Neuronal stem cell (in vitro differentiated cells): Measurements from ENCODE around the gene SH3PXD2A.
A peak's percentile ranks its signal among the peaks of the same experiment; 100 is the strongest.

Source experiments
- DNase-seq: peaks from one replicate; pipeline ENCODE4 v3.0.0-alpha.2; 2013; ENCODE audit warnings: low spot score
- H2AFZ ChIP-seq: one replicate; pipeline ENCODE4 v1.6.1; 2013; ENCODE audit warnings: mild to moderate bottlenecking, low read length, inconsistent platforms
- H2AK5ac ChIP-seq: 2 replicates; pipeline ENCODE4 v1.6.1; 2013; ENCODE audit warnings: low read depth, mild to moderate bottlenecking, inconsistent platforms, low read length, moderate library complexity, mixed read lengths
- H2BK120ac ChIP-seq: 2 replicates; pipeline ENCODE4 v1.6.1; 2013; ENCODE audit warnings: low read depth, mild to moderate bottlenecking, inconsistent platforms, low read length, moderate library complexity, mixed read lengths
- H2BK12ac ChIP-seq: one replicate; pipeline ENCODE4 v1.6.1; 2013; ENCODE audit warnings: low read length, inconsistent platforms
- H2BK15ac ChIP-seq: 2 replicates; pipeline ENCODE4 v1.6.1; 2013; ENCODE audit warnings: mild to moderate bottlenecking, low read length, inconsistent platforms, mixed read lengths
- H2BK5ac ChIP-seq: one replicate; pipeline ENCODE4 v1.6.1; 2013; ENCODE audit warnings: inconsistent platforms, mild to moderate bottlenecking, low read length, moderate library complexity
- H3K14ac ChIP-seq: one replicate; pipeline ENCODE4 v1.6.1; 2013; ENCODE audit warnings: low read length, inconsistent platforms
- H3K18ac ChIP-seq: 2 replicates; pipeline ENCODE4 v1.6.1; 2013; ENCODE audit warnings: low read length, inconsistent platforms
- H3K23ac ChIP-seq: 2 replicates; pipeline ENCODE4 v1.6.1; 2013; ENCODE audit warnings: low read depth, mild to moderate bottlenecking, mixed read lengths, low read length, inconsistent platforms; ENCODE audit not compliant: poor library complexity
- H3K27ac ChIP-seq: replicated peaks from 3 replicates; pipeline ENCODE4 v1.5.1; 2013; ENCODE audit warnings: low read length, inconsistent platforms
- H3K27me3 ChIP-seq, 3 experiments: 2 replicates each; pipeline ENCODE4 v1.6.1; 2013; ENCODE audit warnings: low read length in 3 of 3, mild to moderate bottlenecking in 2 of 3, inconsistent platforms in 1 of 3, low read depth in 1 of 3, mixed read lengths in 1 of 3, moderate library complexity in 1 of 3; ENCODE audit not compliant: control insufficient read depth in 3 of 3, insufficient read depth in 3 of 3
- H3K36me3 ChIP-seq, 2 donors: replicated peaks in 1 of 2; 2 replicates each; pipeline ENCODE4 v1.6.1; 2013; ENCODE audit warnings: low read length in 2 of 2; ENCODE audit not compliant: control insufficient read depth in 2 of 2, insufficient read depth in 2 of 2
- H3K4ac ChIP-seq: 2 replicates; pipeline ENCODE4 v1.6.1; 2013; ENCODE audit warnings: inconsistent platforms, mild to moderate bottlenecking, low read length, moderate library complexity
- H3K4me1 ChIP-seq, 2 donors: 1 replicate in 1 of 2; 2 replicates in 1 of 2; pipeline ENCODE4 v1.6.1; 2013; ENCODE audit warnings: low read length in 2 of 2, low read depth in 1 of 2; ENCODE audit not compliant: control insufficient read depth in 2 of 2, insufficient read depth in 1 of 2
- H3K4me2 ChIP-seq: one replicate; pipeline ENCODE4 v1.6.1; 2013; ENCODE audit warnings: mild to moderate bottlenecking, low read length, inconsistent platforms; ENCODE audit not compliant: insufficient read depth, poor library complexity, severe bottlenecking
- H3K4me3 ChIP-seq, 2 donors: 2 replicates each; pipeline ENCODE4 v1.5.1; 2013; ENCODE audit warnings: low read length in 2 of 2, mild to moderate bottlenecking in 2 of 2, inconsistent platforms in 1 of 2, moderate library complexity in 1 of 2
- H3K79me1 ChIP-seq: one replicate; pipeline ENCODE4 v1.6.1; 2013; ENCODE audit warnings: low read depth, mild to moderate bottlenecking, inconsistent platforms, low read length, moderate library complexity
- H3K9ac ChIP-seq: one replicate; pipeline ENCODE4 v1.6.1; 2013; ENCODE audit warnings: mild to moderate bottlenecking, low read depth, low read length, inconsistent platforms; ENCODE audit not compliant: poor library complexity
- H3K9me3 ChIP-seq, 2 donors: replicated peaks in 1 of 2; 2 replicates each; pipeline versions ENCODE3 to v1.6.1; 2013; ENCODE audit warnings: low read length in 2 of 2, mild to moderate bottlenecking in 2 of 2, inconsistent platforms in 1 of 2, low read depth in 1 of 2, mixed read lengths in 1 of 2, moderate library complexity in 1 of 2; ENCODE audit not compliant: control insufficient read depth in 2 of 2, insufficient read depth in 1 of 2
- H4K8ac ChIP-seq: one replicate; pipeline ENCODE4 v1.6.1; 2013; ENCODE audit warnings: low read depth, mild to moderate bottlenecking, inconsistent platforms, low read length, moderate library complexity
- H4K91ac ChIP-seq: one replicate; pipeline ENCODE4 v1.6.1; 2013; ENCODE audit warnings: low read length, low read depth, mild to moderate bottlenecking, inconsistent platforms; ENCODE audit not compliant: poor library complexity
- WGBS, 2 donors: extraction: QIAGEN DNeasy Blood & Tissue Kit; methylation state at CpG; one replicate each; pipeline ENCODE4 v1.1.7; 2013; ENCODE audit warnings: missing lambda C conversion rate in 2 of 2, mixed read lengths in 1 of 2; ENCODE audit not compliant: insufficient read length in 2 of 2, insufficient replicate concordance in 1 of 2; ENCODE audit errors: extremely low coverage in 2 of 2; 5-methylcytosine and 5-hydroxymethylcytosine counted together

The SH3PXD2A gene

DNA sequence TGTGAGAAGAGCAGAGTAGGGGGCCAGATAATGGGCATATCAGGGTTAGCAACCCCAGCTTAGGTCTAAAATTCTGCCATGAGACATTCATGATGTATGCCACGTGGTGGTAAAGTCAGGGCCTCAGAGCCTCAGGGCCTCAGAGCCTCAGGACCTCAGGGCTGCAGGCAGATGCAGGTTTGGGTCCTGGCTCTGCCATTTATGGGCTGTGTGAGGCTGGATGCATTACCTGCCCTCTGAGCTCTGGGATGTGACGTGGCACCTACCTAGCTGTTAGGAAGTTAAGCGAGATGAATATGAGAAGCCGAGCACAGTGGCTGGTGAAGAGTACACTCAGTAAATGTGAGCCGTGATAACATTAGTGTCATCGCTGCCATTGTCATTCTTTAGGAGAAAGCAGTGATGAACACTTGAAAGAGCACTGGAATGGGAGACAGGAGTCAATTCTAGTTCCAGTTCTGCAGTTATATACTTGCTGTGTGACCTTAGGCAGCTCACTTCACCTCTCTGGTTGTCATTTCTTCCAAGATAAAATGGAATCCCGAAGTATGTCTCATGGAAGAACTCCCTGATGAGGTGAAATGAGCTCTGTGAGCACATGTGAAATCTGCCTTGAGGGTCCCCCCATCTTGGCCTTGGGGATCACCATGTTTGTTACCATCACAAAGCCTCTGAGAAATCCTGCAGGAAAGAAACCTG lies 127.2 kb downstream of the SH3PXD2A start:
- Histone ChIP-seq H4K8ac (no peak overlapping the region), H2BK5ac (no peak overlapping the region), H3K4me1 (peaks cover 3 to 8% of the 10 kb centered on the region in 2 donors), H3K36me3 (peaks cover 0 to 14% of the 10 kb centered on the region in 2 donors), H3K4ac (no peak overlapping the region), H2AK5ac (peak overlapping the region; percentile 77), H4K91ac (no peak overlapping the region), H3K4me3 (no peak overlapping the region), H2BK120ac (no peak overlapping the region), H3K14ac (no peak overlapping the region), H3K79me1 (peaks cover 2% of the 10 kb centered on the region), H3K27me3 (no peaks in the 10 kb centered on the region), H2AFZ (no peak overlapping the region), H3K23ac (no peak overlapping the region), H2BK12ac (no peak overlapping the region), H3K9ac (peak overlapping the region; percentile 14), H3K18ac (no peak overlapping the region), H3K27ac (no peak overlapping the region), H3K9me3 (no peaks in the 10 kb centered on the region), H3K4me2 (no peak overlapping the region), H2BK15ac (no peak overlapping the region)
- DNase-seq: no peak
- no CpG with 5 or more reads among the region's 7 CpGs for WGBS, 2 donors

DNA sequence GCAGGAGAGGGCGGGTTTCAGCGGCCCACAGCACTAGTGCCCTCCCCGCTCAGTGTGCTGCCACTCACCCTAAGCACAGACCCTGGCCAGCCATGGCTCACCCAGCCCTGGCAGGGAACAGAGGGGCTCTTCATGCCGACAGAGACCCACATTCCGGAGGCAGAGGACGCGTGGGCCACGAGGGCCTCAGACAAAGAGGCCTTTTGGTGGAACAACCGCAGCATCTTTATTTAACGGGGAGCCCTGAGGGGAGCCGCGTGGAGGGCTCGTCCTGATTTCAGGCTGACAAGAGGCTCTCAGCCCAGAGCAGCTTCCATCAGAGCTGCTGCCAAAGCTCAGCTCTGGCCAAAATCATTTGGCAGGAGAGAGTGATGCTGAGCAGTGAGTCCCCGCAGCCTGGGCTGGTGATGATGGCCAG lies 127.8 kb downstream of the SH3PXD2A start:
- Histone ChIP-seq H3K4me3 (no peak overlapping the region), H2BK5ac (no peak overlapping the region), H2AK5ac (peak overlapping the region; percentile 77), H3K4me2 (no peak overlapping the region), H3K9ac (peak overlapping the region; percentile 17), H3K23ac (no peak overlapping the region), H2AFZ (no peak overlapping the region), H3K14ac (no peak overlapping the region), H3K4ac (no peak overlapping the region), H3K9me3 (no peaks in the 10 kb centered on the region), H3K27me3 (no peaks in the 10 kb centered on the region), H3K4me1 (peaks cover 0 to 3% of the 10 kb centered on the region in 2 donors), H2BK120ac (peak overlapping the region; percentile 57), H3K27ac (no peak overlapping the region), H2BK12ac (no peak overlapping the region), H2BK15ac (no peak overlapping the region), H4K8ac (no peak overlapping the region), H3K79me1 (peaks cover 2% of the 10 kb centered on the region), H3K36me3 (peaks cover 0 to 20% of the 10 kb centered on the region in 2 donors), H4K91ac (no peak overlapping the region), H3K18ac (peak overlapping the region; percentile 89)
- WGBS, 2 donors: no CpG with 5 or more reads among the region's 14 CpGs
- DNase-seq: no peak

- Histone ChIP-seq H4K8ac (no peak overlapping the region), H3K36me3 (peaks cover 0 to 20% of the 10 kb centered on the region in 2 donors), H3K18ac (no peak overlapping the region), H3K27ac (no peak overlapping the region), H4K91ac (no peak overlapping the region), H3K27me3 (no peaks in the 10 kb centered on the region), H3K4me2 (no peak overlapping the region), H2AFZ (no peak overlapping the region), H2BK5ac (no peak overlapping the region), H3K79me1 (peaks cover 2% of the 10 kb centered on the region), H3K4me1 (peaks cover 0 to 3% of the 10 kb centered on the region in 2 donors), H3K4me3 (no peak overlapping the region), H3K9me3 (no peaks in the 10 kb centered on the region), H2BK12ac (no peak overlapping the region), H3K23ac (no peak overlapping the region), H2BK15ac (no peak overlapping the region), H3K14ac (no peak overlapping the region), H3K9ac (no peak overlapping the region), H2AK5ac (no peak overlapping the region), H2BK120ac (no peak overlapping the region), H3K4ac (no peak overlapping the region)
- WGBS, 2 donors: no CpG with 5 or more reads among the region's 1 CpG
- DNase-seq: no peak
These were observed 128.7 kb downstream of the SH3PXD2A start for GRCh38 chr10:103726637-103727036.

- no peak for DNase-seq
- Histone ChIP-seq H3K27me3 (no peaks in the 10 kb centered on the region), H2BK5ac (no peak overlapping the region), H3K4ac (no peak overlapping the region), H3K18ac (no peak overlapping the region), H3K27ac (no peak overlapping the region), H4K8ac (no peak overlapping the region), H2BK12ac (no peak overlapping the region), H3K23ac (no peak overlapping the region), H3K36me3 (peaks cover 0 to 31% of the 10 kb centered on the region in 2 donors), H2AFZ (no peak overlapping the region), H3K79me1 (peaks cover 2% of the 10 kb centered on the region), H3K4me3 (no peak overlapping the region), H3K4me2 (no peak overlapping the region), H3K9me3 (no peaks in the 10 kb centered on the region), H2BK120ac (no peak overlapping the region), H4K91ac (no peak overlapping the region), H3K9ac (no peak overlapping the region), H2BK15ac (no peak overlapping the region), H3K4me1 (peaks cover 0 to 3% of the 10 kb centered on the region in 2 donors), H2AK5ac (no peak overlapping the region), H3K14ac (no peak overlapping the region)
- no CpG with 5 or more reads among the region's 5 CpGs for WGBS, 2 donors
These were observed 130.1 kb downstream of the SH3PXD2A start for GRCh38 chr10:103725242-103725641.
